Neural crest cell (in vitro differentiated cells): ENCODE measurements around the gene NRTN. TPM values are rescaled to one million over a fixed set of nuclear protein-coding genes. Genes with fewer than 3 reads are reported as not detected.
"Not testable (repeated sequence)": the region's sequence is repeated elsewhere in the genome, so short reads cannot be mapped to it uniquely, and the experiment has no call there.

Experiments used
- DNase-seq: peaks from one replicate; pipeline ENCODE4 v3.0.0; 2021; ENCODE audit warnings: low read depth, mixed read lengths, low spot score
- H3K27ac Mint-ChIP-seq: one replicate; pipeline ENCODE4 v1.8.0; 2021; ENCODE audit warnings: mild to moderate bottlenecking, mixed read lengths; ENCODE audit not compliant: unreplicated experiment
- H3K27me3 Mint-ChIP-seq: 2 replicates; pipeline ENCODE4 v1.8.0; 2021; ENCODE audit warnings: low read depth, mild to moderate bottlenecking, mixed read lengths
- H3K36me3 Mint-ChIP-seq: 2 replicates; pipeline ENCODE4 v1.8.0; 2021; ENCODE audit warnings: low read depth, mild to moderate bottlenecking, mixed read lengths
- H3K4me1 Mint-ChIP-seq: 2 replicates; pipeline ENCODE4 v1.8.0; 2021; ENCODE audit warnings: mixed read lengths
- H3K4me3 Mint-ChIP-seq: one replicate; pipeline ENCODE4 v1.8.0; 2021; ENCODE audit warnings: mild to moderate bottlenecking, mixed read lengths
- H3K9me3 Mint-ChIP-seq: 2 replicates; pipeline ENCODE4 v1.8.0; 2021; ENCODE audit warnings: mixed read lengths
- CTCF ChIP-seq: fragments of 200-600 bp; sonication (generic); conservative IDR thresholded peaks from 2 replicates; pipeline ENCODE4 v1.5.0; 2021; ENCODE audit warnings: antibody characterized with exemption, mild to moderate bottlenecking
- total RNA-seq: library from RNA; stranded (reverse); gene quantifications from 2 replicates; pipeline ENCODE4 v1.2.1, GENCODE V29; 2021

Gene NRTN
- total RNA-seq, 1 donor from 2014 or later, result 4.8 TPM

- DNase-seq, result no peak
- peak overlapping the region; percentile 30 for H3K27ac Mint-ChIP-seq
- TF ChIP-seq CTCF, result no peak
- no peaks in the 10 kb centered on the region for H3K36me3 Mint-ChIP-seq
- no peaks in the 10 kb centered on the region for H3K4me1 Mint-ChIP-seq
- H3K4me3 Mint-ChIP-seq, result no peak overlapping the region
- H3K27me3 Mint-ChIP-seq, result no peaks in the 10 kb centered on the region
- no peaks in the 10 kb centered on the region for H3K9me3 Mint-ChIP-seq
Observed at GRCh38 chr19:5773276-5773675, 31.6 kb upstream of the NRTN start.

- H3K27ac Mint-ChIP-seq, result no peak overlapping the region
- no peaks in the 10 kb centered on the region for H3K9me3 Mint-ChIP-seq
- DNase-seq, result no peak
- H3K4me3 Mint-ChIP-seq, result no peak overlapping the region
- H3K36me3 Mint-ChIP-seq, result no peaks in the 10 kb centered on the region
- no peak for TF ChIP-seq CTCF
- no peaks in the 10 kb centered on the region for H3K27me3 Mint-ChIP-seq
- H3K4me1 Mint-ChIP-seq, result no peaks in the 10 kb centered on the region
Observed at GRCh38 chr19:5774921-5775320, 29.9 kb upstream of the NRTN start.

GRCh38 chr19:5775668-5776309 is 29.1 kb upstream of the NRTN start:
- Mint-ChIP-seq H3K27ac (peak overlapping the region; percentile 75), H3K27me3 (no peaks in the 10 kb centered on the region), H3K36me3 (no peaks in the 10 kb centered on the region), H3K4me1 (no peaks in the 10 kb centered on the region), H3K4me3 (no peak overlapping the region), H3K9me3 (no peaks in the 10 kb centered on the region)
- TF ChIP-seq CTCF, result no peak
- no peak for DNase-seq

GRCh38 chr19:5778402-5778801 is 26.5 kb upstream of the NRTN start:
- H3K4me3 Mint-ChIP-seq, result peak overlapping the region; percentile 31
- H3K27me3 Mint-ChIP-seq, result no peaks in the 10 kb centered on the region
- no peaks in the 10 kb centered on the region for H3K36me3 Mint-ChIP-seq
- DNase-seq, result no peak
- TF ChIP-seq CTCF, result no peak
- no peaks in the 10 kb centered on the region for H3K4me1 Mint-ChIP-seq
- H3K27ac Mint-ChIP-seq, result no peak overlapping the region
- no peaks in the 10 kb centered on the region for H3K9me3 Mint-ChIP-seq

GRCh38 chr19:5780916-5781315 is 24.0 kb upstream of the NRTN start:
- not testable (repeated sequence) for H3K36me3 Mint-ChIP-seq, H3K9me3 Mint-ChIP-seq, H3K27ac Mint-ChIP-seq, DNase-seq, H3K4me1 Mint-ChIP-seq, H3K4me3 Mint-ChIP-seq, H3K27me3 Mint-ChIP-seq

- Mint-ChIP-seq H3K4me3 (no peak overlapping the region), H3K27me3 (no peaks in the 10 kb centered on the region), H3K27ac (no peak overlapping the region), H3K4me1 (no peaks in the 10 kb centered on the region), H3K9me3 (no peaks in the 10 kb centered on the region), H3K36me3 (peaks cover 8% of the 10 kb centered on the region)
- no peak for TF ChIP-seq CTCF
- DNase-seq, result no peak
Observed at GRCh38 chr19:5782322-5782721, 22.5 kb upstream of the NRTN start.
